ENCODE data around the gene FBXL17.

The FBXL17 gene

GRCh38 chr5:108260117-108260857, 121.6 kb downstream of the FBXL17 start (continued):
- TF ChIP-seq PRDM4 (tag by site-specific recombination; IDR thresholded peaks at IDR 0.05) (no peak), BCL11A (tag by site-specific recombination; IDR thresholded peaks at IDR 0.05; ENCODE audit: low read depth) (no peak), PRDM10 (tag by site-specific recombination; IDR thresholded peaks at IDR 0.05) (peak; percentile 32; the same call in 1 of the 2 replicates), ZNF555 (tag by site-specific recombination; conservative IDR thresholded peaks at IDR 0.05) (no peak), ZNF639 (tag by site-specific recombination; IDR thresholded peaks at IDR 0.05) (no peak), ZNF184 (tag by site-specific recombination; IDR thresholded peaks at IDR 0.05) (no peak), ZNF174 (tag by site-specific recombination; IDR thresholded peaks at IDR 0.05) (no peak), ZNF223 (tag by site-specific recombination; IDR thresholded peaks at IDR 0.05) (no peak), ZNF280D (tag by site-specific recombination; IDR thresholded peaks at IDR 0.05) (no peak), SP3 (tag by site-specific recombination; IDR thresholded peaks at IDR 0.05) (no peak), ZNF37A (tag by site-specific recombination; IDR thresholded peaks at IDR 0.05) (no peak), ZNF133 (tag by site-specific recombination; IDR thresholded peaks at IDR 0.05) (no peak), KLF10 (tag by site-specific recombination; IDR thresholded peaks at IDR 0.05) (no peak), RBAK (tag by site-specific recombination; IDR thresholded peaks at IDR 0.05) (no peak), ZNF169 (tag by site-specific recombination; IDR thresholded peaks at IDR 0.05) (no peak), ZNF132 (tag by site-specific recombination; IDR thresholded peaks at IDR 0.05; ENCODE audit: borderline replicate concordance) (no peak), ZNF292 (tag by site-specific recombination; IDR thresholded peaks at IDR 0.05; ENCODE audit: borderline replicate concordance, low read depth) (no peak)
- TF ChIP-seq, protein P1, sequence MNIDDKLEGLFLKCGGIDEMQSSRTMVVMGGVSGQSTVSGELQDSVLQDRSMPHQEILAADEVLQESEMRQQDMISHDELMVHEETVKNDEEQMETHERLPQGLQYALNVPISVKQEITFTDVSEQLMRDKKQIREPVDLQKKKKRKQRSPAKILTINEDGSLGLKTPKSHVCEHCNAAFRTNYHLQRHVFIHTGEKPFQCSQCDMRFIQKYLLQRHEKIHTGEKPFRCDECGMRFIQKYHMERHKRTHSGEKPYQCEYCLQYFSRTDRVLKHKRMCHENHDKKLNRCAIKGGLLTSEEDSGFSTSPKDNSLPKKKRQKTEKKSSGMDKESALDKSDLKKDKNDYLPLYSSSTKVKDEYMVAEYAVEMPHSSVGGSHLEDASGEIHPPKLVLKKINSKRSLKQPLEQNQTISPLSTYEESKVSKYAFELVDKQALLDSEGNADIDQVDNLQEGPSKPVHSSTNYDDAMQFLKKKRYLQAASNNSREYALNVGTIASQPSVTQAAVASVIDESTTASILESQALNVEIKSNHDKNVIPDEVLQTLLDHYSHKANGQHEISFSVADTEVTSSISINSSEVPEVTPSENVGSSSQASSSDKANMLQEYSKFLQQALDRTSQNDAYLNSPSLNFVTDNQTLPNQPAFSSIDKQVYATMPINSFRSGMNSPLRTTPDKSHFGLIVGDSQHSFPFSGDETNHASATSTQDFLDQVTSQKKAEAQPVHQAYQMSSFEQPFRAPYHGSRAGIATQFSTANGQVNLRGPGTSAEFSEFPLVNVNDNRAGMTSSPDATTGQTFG (tag by site-specific recombination; IDR thresholded peaks at IDR 0.05; ENCODE audit: borderline replicate concordance), result no peak
- TF ChIP-seq, protein P2, sequence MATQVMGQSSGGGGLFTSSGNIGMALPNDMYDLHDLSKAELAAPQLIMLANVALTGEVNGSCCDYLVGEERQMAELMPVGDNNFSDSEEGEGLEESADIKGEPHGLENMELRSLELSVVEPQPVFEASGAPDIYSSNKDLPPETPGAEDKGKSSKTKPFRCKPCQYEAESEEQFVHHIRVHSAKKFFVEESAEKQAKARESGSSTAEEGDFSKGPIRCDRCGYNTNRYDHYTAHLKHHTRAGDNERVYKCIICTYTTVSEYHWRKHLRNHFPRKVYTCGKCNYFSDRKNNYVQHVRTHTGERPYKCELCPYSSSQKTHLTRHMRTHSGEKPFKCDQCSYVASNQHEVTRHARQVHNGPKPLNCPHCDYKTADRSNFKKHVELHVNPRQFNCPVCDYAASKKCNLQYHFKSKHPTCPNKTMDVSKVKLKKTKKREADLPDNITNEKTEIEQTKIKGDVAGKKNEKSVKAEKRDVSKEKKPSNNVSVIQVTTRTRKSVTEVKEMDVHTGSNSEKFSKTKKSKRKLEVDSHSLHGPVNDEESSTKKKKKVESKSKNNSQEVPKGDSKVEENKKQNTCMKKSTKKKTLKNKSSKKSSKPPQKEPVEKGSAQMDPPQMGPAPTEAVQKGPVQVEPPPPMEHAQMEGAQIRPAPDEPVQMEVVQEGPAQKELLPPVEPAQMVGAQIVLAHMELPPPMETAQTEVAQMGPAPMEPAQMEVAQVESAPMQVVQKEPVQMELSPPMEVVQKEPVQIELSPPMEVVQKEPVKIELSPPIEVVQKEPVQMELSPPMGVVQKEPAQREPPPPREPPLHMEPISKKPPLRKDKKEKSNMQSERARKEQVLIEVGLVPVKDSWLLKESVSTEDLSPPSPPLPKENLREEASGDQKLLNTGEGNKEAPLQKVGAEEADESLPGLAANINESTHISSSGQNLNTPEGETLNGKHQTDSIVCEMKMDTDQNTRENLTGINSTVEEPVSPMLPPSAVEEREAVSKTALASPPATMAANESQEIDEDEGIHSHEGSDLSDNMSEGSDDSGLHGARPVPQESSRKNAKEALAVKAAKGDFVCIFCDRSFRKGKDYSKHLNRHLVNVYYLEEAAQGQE (tag by site-specific recombination; IDR thresholded peaks at IDR 0.05), result no peak
- TF ChIP-seq, protein P3, sequence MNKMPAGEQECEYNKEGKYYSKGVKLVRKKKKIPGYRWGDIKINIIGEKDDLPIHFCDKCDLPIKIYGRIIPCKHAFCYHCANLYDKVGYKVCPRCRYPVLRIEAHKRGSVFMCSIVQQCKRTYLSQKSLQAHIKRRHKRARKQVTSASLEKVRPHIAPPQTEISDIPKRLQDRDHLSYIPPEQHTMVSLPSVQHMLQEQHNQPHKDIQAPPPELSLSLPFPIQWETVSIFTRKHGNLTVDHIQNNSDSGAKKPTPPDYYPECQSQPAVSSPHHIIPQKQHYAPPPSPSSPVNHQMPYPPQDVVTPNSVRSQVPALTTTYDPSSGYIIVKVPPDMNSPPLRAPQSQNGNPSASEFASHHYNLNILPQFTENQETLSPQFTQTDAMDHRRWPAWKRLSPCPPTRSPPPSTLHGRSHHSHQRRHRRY (tag by site-specific recombination; IDR thresholded peaks at IDR 0.05), result no peak
